DND-41 (cell line): Measurements from ENCODE around the gene HMG20B.

Experiments
- CTCF ChIP-seq: IDR thresholded peaks from 2 replicates; pipeline ENCODE4 v1.5.1; 2012; ENCODE audit warnings: borderline replicate concordance, low read length, moderate library complexity, mild to moderate bottlenecking; ENCODE audit not compliant: poor library complexity, severe bottlenecking; ENCODE audit errors: extremely low read depth
- EZH2 ChIP-seq: IDR thresholded peaks from 3 replicates; pipeline ENCODE4 v1.6.1; 2012; ENCODE audit warnings: borderline replicate concordance, low read depth, mild to moderate bottlenecking, moderate library complexity, low read length, inconsistent platforms; ENCODE audit not compliant: severe bottlenecking

GRCh38 chr19:3619631-3620012 is 46.9 kb downstream of the HMG20B start:
- TF ChIP-seq CTCF (no peak), EZH2 (no peak)
